ENCODE data around the gene DNAJC5.
"Not testable (repeated sequence)": the region's sequence is repeated elsewhere in the genome, so short reads cannot be mapped to it uniquely, and the experiment has no call there.

The DNAJC5 gene

DNA sequence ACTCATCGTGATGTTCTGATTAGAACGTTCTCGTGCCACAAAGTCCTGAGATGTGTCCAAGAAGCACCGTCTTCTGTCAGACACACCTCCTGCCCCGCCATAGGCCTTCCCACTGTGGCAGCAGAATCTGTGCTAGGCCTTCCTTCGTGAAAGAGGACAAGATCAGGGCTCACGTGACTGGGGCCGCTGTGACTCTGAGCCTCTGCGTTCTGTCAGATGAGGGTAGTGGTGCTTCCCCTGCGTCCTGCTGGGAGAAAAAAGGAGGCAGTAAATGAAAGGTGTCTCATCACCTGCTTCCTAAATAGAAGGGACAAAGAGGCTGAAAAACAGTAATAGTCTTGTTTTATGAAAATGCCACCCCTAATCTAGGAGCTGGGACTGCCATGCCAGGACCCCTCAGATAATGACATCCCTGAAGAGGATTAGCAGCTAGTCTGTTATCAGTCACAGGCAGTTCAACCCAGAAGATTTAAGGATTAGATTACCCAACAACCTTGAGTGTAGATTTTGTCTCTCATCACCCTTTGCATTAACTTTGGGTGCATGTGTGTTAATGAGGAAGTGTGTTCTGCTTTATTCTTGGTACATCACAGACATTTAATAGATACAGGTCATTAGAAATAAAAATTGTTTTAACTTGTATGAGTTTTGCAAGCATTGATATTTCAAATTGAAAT, 4.1 kb downstream of the DNAJC5 start:
- no peak for FAIRE-seq

GRCh38 chr20:63900413-63900812, 5.5 kb downstream of the DNAJC5 start:
- FAIRE-seq (no peak), DNase-seq (ENCODE audit: extremely low spot score, insufficient read length, low read depth) (no peak)

More for the DNA sequence above, 4.1 kb downstream of the DNAJC5 start:
- DNase-seq (ENCODE audit: extremely low spot score, insufficient read length, low read depth), result no peak

DNA sequence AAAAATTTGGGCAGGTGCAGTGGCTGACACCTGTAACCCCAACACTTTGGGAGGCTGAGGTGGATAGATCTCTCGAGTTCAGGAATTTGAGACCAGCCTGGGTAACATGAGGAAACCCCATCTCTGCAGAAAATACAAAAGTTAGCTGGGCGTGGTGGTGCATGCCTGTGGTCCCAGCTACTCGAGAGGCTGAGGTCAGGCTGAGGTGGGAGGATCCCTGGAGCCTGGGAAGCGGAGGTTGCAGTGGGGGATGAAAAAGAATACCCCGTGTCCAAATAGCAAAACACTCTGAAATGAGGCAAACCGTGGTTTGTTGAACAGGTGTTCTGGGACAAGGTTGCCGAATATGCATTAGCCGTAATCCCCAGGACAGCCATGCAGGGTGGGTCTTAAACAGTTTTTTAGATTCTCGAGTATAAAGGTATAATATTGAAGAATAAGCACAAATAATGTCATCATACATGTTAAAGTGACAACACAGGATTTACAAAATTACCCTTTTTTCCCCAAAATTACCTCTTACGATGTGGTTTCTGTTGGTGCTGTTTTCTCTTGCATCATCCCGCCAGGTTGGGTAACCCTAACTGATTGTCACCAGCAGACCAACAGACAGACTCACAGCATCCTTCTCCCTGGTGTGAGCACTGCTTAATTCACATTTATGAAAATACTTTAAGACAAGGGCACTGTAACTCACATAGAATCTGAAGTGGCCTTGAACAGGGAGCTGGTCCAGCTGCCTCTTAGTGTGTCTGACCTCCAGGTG, 9.1 kb downstream of the DNAJC5 start:
- FAIRE-seq, result no peak
- no peak for DNase-seq (ENCODE audit: extremely low spot score, insufficient read length, low read depth)

DNA sequence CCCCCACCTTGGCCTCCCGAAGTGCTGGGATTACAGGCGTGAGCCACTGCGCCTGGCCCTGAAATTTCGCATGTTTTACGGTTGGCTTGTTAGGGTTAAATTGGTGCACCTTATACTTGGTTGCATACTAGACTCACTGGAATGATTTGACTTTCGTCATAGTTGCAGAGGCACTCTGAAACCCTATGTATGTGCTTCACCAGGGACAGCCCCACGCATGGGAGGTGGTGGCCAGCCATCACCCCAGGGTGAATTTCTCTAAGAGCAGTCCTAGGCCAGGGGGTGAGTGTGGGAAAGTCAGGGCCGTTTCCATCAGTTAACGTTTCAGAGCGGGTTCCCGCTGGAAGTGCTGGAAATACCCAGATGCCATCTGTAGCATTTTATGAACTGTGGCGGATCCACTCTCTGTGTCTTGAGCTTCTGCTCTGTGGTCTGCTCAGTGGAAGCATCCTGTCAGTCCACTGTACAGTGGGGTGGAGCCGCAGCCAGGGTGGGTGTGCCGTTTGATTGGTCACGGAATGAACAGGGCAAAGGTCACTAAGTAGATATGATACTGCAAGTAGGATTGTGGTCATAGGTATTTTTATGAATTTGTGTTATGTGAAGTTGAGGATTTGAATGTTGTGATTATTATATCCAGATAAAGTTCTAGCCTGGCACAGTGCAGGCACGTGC, 13.2 kb downstream of the DNAJC5 start:
- FAIRE-seq (no peak), DNase-seq (ENCODE audit: extremely low spot score, insufficient read length, low read depth) (no peak)

DNA sequence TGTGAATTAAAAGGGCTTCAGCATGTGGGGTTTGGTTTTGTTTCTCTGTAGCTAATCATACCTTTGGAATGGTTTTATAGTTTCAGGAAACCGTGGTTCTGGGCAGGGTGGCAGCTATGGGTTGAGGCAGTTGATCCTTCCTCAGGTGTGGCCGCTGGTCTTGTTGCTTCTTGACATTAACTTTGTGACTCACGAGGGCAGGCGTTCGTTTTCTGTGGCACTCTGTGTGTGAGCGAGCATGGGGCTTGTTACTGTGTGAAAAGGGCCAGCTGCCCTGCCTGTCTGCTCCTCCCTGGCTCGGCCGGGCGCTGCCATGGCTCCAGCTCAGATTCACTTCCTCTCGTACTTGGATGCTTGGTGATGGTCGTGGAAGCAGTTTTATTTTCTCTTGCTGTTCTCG, 16.2 kb downstream of the DNAJC5 start:
- DNase-seq (ENCODE audit: extremely low spot score, insufficient read length, low read depth), result no peak
- FAIRE-seq, result no peak

DNA sequence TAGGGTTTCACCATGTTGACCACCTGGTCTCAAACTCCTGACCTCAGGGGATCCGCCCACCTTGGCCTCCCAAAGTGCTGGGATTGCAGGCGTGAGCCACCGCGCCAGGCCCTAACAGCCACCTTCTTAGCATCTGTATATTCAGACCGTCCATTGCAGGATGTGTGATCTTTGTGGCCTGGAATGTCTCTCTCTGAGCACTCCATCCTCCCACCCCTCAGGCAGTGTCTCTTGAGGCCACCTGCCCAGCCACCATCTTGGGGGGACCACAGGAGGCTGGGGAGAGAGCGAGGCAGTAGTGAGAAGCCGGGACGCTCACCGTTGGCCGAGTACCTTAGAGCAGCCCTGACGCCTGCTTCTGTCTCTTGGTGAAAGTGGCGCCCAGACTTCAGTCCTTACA, 18.8 kb downstream of the DNAJC5 start:
- DNase-seq (ENCODE audit: extremely low spot score, insufficient read length, low read depth) (no peak), FAIRE-seq (no peak)

- DNase-seq (ENCODE audit: extremely low spot score, insufficient read length, low read depth) (no peak), FAIRE-seq (no peak)
Observed at GRCh38 chr20:63915471-63915870, 20.5 kb downstream of the DNAJC5 start.

DNA sequence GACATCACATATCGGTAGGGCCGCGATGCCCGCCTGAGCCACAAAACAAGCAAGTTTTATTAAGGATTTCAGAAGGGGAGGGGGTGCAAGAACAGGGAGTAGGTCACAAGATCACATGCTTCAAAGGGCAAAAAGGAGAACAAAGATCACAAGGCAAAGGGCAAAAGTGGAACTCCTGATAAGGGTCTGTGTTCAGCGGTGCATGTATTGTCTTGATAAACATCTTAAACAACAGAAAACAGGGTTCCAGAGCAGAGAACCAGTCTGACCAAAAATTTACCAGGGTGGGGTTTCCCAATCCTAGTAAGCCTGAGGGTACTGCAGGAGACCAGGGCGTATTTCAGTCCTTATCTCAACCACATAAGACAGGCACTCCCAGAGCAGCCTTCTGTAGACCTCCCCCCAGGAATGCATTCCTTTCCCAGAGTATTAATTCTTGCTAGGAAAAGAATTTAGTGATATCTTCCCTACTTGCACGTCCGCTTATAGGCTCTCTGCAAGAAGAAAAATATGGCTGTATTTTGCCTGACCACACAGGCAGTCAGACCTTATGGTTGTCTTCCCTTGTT, 21.5 kb downstream of the DNAJC5 start:
- FAIRE-seq; DNase-seq (ENCODE audit: extremely low spot score, insufficient read length, low read depth): not testable (repeated sequence)

DNA sequence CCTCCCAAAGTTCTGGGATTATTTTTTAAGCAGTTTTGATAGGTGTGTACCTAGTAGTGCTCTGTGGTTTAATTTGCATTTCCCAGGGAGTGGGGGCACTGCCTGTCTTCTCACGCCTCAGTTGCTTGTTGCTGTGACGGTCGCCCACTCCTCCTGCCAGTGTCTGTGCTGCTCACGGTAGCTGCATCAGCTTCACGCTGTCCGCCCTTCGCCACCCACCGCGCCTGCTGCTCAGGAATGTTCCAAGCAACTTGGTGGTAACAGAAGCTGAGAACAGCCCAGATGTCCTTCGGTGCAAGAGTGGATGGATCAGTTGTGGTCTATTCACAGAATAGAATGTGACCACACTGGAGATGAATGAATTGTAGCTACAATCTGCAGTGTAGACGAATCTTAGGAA, 22.9 kb downstream of the DNAJC5 start:
- DNase-seq (ENCODE audit: extremely low spot score, insufficient read length, low read depth), result no peak
- peak; percentile 67 for FAIRE-seq

DNA sequence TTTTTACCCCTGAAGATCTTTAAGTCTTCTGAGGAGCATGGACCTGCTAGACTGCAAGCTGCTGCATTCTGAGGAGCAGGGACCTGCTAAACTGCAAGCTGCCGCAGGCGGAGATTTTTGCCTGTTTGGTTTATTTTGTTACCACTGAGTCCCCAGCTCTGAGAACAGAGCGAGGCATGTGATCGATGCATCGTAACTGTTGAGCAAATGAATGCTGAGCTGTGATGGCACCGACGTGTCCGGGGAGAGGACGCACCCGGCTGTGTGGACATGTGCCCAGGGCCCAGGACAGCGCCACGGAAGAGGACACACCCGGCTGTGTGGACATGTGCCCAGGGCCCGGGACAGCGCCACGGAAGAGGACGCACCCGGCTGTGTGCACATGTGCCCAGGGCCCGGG, 24.2 kb downstream of the DNAJC5 start:
- FAIRE-seq (no peak), DNase-seq (ENCODE audit: extremely low spot score, insufficient read length, low read depth) (no peak)

- no peak for FAIRE-seq
- DNase-seq (ENCODE audit: extremely low spot score, insufficient read length, low read depth), result no peak
Observed at GRCh38 chr20:63920226-63920625, 25.3 kb downstream of the DNAJC5 start.

GRCh38 chr20:63923651-63924050, 28.7 kb downstream of the DNAJC5 start:
- FAIRE-seq, result no peak
- no peak for DNase-seq (ENCODE audit: extremely low spot score, insufficient read length, low read depth)

GRCh38 chr20:63924241-63924640, 29.3 kb downstream of the DNAJC5 start:
- DNase-seq (ENCODE audit: extremely low spot score, insufficient read length, low read depth) (no peak), FAIRE-seq (no peak)

- FAIRE-seq (no peak), DNase-seq (ENCODE audit: extremely low spot score, insufficient read length, low read depth) (no peak)
Observed at GRCh38 chr20:63926298-63926697, 31.4 kb downstream of the DNAJC5 start.

GRCh38 chr20:63929071-63929470, 34.1 kb downstream of the DNAJC5 start:
- no peak for FAIRE-seq
- DNase-seq (ENCODE audit: extremely low spot score, insufficient read length, low read depth), result no peak

DNA sequence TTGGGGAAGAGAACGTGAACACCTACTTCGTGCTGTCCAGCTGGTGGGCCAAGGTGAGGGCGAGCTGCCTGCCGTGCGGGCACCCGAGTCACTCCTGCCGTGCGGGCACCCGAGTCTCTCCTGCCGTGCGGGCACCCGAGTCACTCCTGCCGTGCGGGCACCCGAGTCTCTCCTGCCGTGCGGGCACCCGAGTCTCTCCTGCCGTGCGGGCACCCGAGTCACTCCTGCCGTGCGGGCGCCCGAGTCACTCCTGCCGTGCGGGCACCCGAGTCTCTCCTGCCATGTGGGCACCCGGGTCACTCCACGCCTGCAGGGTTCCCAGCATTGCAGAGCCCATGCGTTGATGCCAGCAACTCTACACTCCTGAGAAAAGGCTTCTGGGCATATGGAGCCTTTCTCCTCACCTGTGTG, 34.6 kb downstream of the DNAJC5 start:
- FAIRE-seq; DNase-seq (ENCODE audit: extremely low spot score, insufficient read length, low read depth): not testable (repeated sequence)

- DNase-seq (ENCODE audit: extremely low spot score, insufficient read length, low read depth) (no peak), FAIRE-seq (no peak)
Observed at GRCh38 chr20:63930971-63931553, 36.1 kb downstream of the DNAJC5 start.

DNA sequence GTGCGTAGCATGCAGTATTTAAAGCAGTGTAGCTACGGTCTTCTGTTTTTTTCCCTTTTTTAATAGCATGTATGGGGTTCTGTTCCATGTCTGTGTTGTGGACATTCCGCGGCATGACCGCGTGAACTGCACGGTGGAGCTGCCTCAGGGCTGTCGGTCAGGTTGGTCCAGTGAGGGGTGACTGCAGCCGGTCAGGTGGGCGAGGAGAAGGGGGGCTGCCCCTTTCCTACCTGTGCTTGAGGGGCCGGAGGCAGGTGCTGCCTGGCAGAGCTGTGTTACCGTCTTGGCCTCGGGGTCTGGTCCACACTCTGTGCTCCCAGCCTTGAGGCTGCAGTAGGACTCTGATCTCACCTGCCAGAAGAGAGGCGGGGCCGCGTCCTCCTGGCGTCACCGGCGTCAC, 36.8 kb downstream of the DNAJC5 start:
- no peak for FAIRE-seq
- no peak for DNase-seq (ENCODE audit: extremely low spot score, insufficient read length, low read depth)

GRCh38 chr20:63932606-63933160, 37.8 kb downstream of the DNAJC5 start:
- FAIRE-seq (no peak), DNase-seq (ENCODE audit: extremely low spot score, insufficient read length, low read depth) (no peak)

DNA sequence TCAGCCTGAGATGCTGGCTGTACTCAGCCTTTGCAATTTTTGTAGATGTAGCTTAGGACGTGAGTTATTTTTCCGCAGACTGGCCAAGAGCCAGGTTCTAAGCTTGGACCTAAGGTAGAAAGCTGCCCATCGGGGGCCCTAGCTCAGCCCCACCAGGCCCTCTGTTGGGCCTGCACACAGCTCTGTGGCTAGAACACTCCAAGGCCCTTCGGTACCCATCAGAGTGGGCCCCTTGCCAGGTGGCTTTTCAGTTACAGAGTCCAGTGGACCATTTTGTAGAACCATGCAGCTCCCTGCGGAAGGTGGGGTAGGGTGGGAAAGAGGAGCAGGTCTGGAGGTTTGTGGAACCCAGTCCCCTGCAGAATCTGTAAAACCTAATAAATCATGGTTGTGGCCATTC, 38.7 kb downstream of the DNAJC5 start:
- FAIRE-seq (no peak), DNase-seq (ENCODE audit: extremely low spot score, insufficient read length, low read depth) (no peak)
